Neural crest cell (in vitro differentiated cells): ENCODE data around the gene KIF3A. TPM values are rescaled to one million over a fixed set of nuclear protein-coding genes. Genes with fewer than 3 reads are reported as not detected.

Experiments used
- DNase-seq: peaks from one replicate; pipeline ENCODE4 v3.0.0; 2021; ENCODE audit warnings: low read depth, mixed read lengths, low spot score
- H3K27ac Mint-ChIP-seq: one replicate; pipeline ENCODE4 v1.8.0; 2021; ENCODE audit warnings: mild to moderate bottlenecking, mixed read lengths; ENCODE audit not compliant: unreplicated experiment
- H3K27me3 Mint-ChIP-seq: 2 replicates; pipeline ENCODE4 v1.8.0; 2021; ENCODE audit warnings: low read depth, mild to moderate bottlenecking, mixed read lengths
- H3K36me3 Mint-ChIP-seq: 2 replicates; pipeline ENCODE4 v1.8.0; 2021; ENCODE audit warnings: low read depth, mild to moderate bottlenecking, mixed read lengths
- H3K4me1 Mint-ChIP-seq: 2 replicates; pipeline ENCODE4 v1.8.0; 2021; ENCODE audit warnings: mixed read lengths
- H3K4me3 Mint-ChIP-seq: one replicate; pipeline ENCODE4 v1.8.0; 2021; ENCODE audit warnings: mild to moderate bottlenecking, mixed read lengths
- H3K9me3 Mint-ChIP-seq: 2 replicates; pipeline ENCODE4 v1.8.0; 2021; ENCODE audit warnings: mixed read lengths
- CTCF ChIP-seq: fragments of 200-600 bp; sonication (generic); conservative IDR thresholded peaks from 2 replicates; pipeline ENCODE4 v1.5.0; 2021; ENCODE audit warnings: antibody characterized with exemption, mild to moderate bottlenecking
- total RNA-seq: library from RNA; stranded (reverse); gene quantifications from 2 replicates; pipeline ENCODE4 v1.2.1, GENCODE V29; 2021

The KIF3A gene
- total RNA-seq, 1 donor from 2014 or later = 23.8 TPM

GRCh38 chr5:132777209-132778069 lies 40.1 kb upstream of the KIF3A start, which contains the start of gene SEPTIN8:
Gene SEPTIN8 (minus strand): TSS chr5:132777239. CDS start chr5:132777137, 102 bp downstream.
- Mint-ChIP-seq H3K36me3 (no peaks in the 10 kb centered on the region), H3K4me3 (peak within 1 kb of the TSS; percentile 92), H3K9me3 (no peaks in the 10 kb centered on the region), H3K27me3 (peaks cover 35% of the 10 kb centered on the region), H3K4me1 (peaks cover 21% of the 10 kb centered on the region), H3K27ac (no peak within 1 kb of the TSS)
- peak; percentile 15 for TF ChIP-seq CTCF
- DNase-seq = peak; percentile 47

- Mint-ChIP-seq H3K27me3 (peaks cover 29% of the 10 kb centered on the region), H3K4me1 (peaks cover 26% of the 10 kb centered on the region), H3K9me3 (no peaks in the 10 kb centered on the region), H3K27ac (no peak overlapping the region), H3K36me3 (no peaks in the 10 kb centered on the region), H3K4me3 (no peak overlapping the region)
- DNase-seq = no peak
- no peak for TF ChIP-seq CTCF
Measured at GRCh38 chr5:132776938-132777208, 39.5 kb upstream of the KIF3A start.

DNA sequence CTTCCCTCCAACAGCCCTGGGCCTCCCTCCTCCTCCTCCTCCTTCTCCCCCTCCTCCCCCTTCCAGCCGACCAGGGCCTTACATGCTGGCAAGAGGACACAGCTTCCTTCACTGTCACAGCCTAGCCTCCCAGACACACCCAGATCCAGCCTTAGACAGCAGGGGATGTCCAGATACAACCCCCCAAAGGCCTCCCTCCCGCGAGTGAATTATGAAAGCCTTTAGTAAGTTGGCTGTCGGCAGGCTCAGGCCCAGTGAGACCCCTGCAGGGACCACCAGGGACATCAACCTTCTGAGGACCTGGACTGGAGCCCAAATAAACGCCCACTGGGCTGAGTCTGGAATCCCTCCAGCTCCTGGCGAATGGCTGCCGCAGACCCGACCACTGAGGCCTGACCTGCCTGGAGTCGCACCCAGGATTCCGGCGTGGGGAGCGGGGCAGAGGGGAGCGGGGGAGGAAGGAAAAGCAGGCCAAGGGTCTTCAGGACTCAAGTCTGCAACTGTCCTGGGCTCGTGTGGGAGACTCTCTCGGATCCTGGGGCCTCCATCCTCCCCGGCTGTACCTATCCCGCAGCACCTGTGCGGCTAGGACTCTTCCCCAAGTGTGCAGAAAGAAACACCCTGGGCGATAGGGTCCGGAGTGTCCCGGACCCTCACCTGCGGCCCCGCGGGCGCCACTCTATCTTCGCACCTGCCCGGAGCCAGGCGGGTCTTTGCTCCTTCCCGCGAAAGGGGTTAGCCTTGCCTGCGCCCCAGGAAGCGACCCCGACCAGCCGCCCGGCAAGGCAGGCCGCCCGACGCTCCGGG lies 39.0 kb upstream of the KIF3A start:
- H3K36me3 Mint-ChIP-seq = no peaks in the 10 kb centered on the region
- no peak overlapping the region for H3K27ac Mint-ChIP-seq
- H3K4me3 Mint-ChIP-seq = peak overlapping the region; percentile 92
- H3K27me3 Mint-ChIP-seq = peaks cover 24% of the 10 kb centered on the region
- peak; percentile 36 for DNase-seq
- no peaks in the 10 kb centered on the region for H3K9me3 Mint-ChIP-seq
- H3K4me1 Mint-ChIP-seq = peaks cover 26% of the 10 kb centered on the region
- no peak for TF ChIP-seq CTCF

- no peak overlapping the region for H3K27ac Mint-ChIP-seq
- DNase-seq = no peak
- peaks cover 20% of the 10 kb centered on the region for H3K27me3 Mint-ChIP-seq
- TF ChIP-seq CTCF = no peak
- no peaks in the 10 kb centered on the region for H3K36me3 Mint-ChIP-seq
- peaks cover 32% of the 10 kb centered on the region for H3K4me1 Mint-ChIP-seq
- no peaks in the 10 kb centered on the region for H3K9me3 Mint-ChIP-seq
- peak overlapping the region; percentile 92 for H3K4me3 Mint-ChIP-seq
Measured at GRCh38 chr5:132775476-132775961, 38.2 kb upstream of the KIF3A start.

GRCh38 chr5:132774896-132775295 lies 37.5 kb upstream of the KIF3A start:
- H3K36me3 Mint-ChIP-seq = no peaks in the 10 kb centered on the region
- H3K4me1 Mint-ChIP-seq = peaks cover 32% of the 10 kb centered on the region
- DNase-seq = no peak
- H3K9me3 Mint-ChIP-seq = no peaks in the 10 kb centered on the region
- TF ChIP-seq CTCF = no peak
- no peak overlapping the region for H3K27ac Mint-ChIP-seq
- peaks cover 19% of the 10 kb centered on the region for H3K27me3 Mint-ChIP-seq
- peak overlapping the region; percentile 74 for H3K4me3 Mint-ChIP-seq
